Adrenal gland (tissue), 12 donors: Measurements from ENCODE around the gene RHOH. TPM values are rescaled to one million over a fixed set of nuclear protein-coding genes. Genes with fewer than 3 reads are reported as not detected.
"Not testable (repeated sequence)": the region's sequence is repeated elsewhere in the genome, so short reads cannot be mapped to it uniquely, and the experiment has no call there.

Experiments
- DNase-seq, 7 donors: peaks; one replicate each; pipeline ENCODE4 v3.0.0-alpha.2; 2019 to 2020
- H3K27ac ChIP-seq, 5 donors: fragments of 200-600 bp; sonication (generic) in 4 of 5; 1 replicate in 3 of 5; 2 replicates in 2 of 5; pipeline versions ENCODE4 v1.5.1 to v1.8.0; 2016 to 2020; ENCODE audit warnings: mild to moderate bottlenecking in 1 of 5
- H3K27me3 ChIP-seq: fragments of 200-600 bp; 2 replicates; pipeline ENCODE4 v1.8.0; 2021
- H3K36me3 ChIP-seq, 2 donors: fragments of 200-600 bp; replicated peaks in 1 of 2; 1 replicate in 1 of 2; 2 replicates in 1 of 2; pipeline versions ENCODE4 v1.5.1 to v1.8.0; 2018 to 2022
- H3K4me1 ChIP-seq, 2 donors: fragments of 200-600 bp; replicated peaks in 1 of 2; 1 replicate in 1 of 2; 2 replicates in 1 of 2; pipeline versions ENCODE4 v1.5.1 to v1.8.0; 2018 to 2021
- H3K4me3 ChIP-seq, 4 donors: fragments of 200-600 bp; sonication (generic) in 3 of 4; one replicate each; pipeline ENCODE4 v1.5.1; 2016 to 2018
- H3K9me3 ChIP-seq, 3 donors: fragments of 200-600 bp; sonication (generic) in 1 of 3; replicated peaks in 1 of 3; 1 replicate in 2 of 3; 2 replicates in 1 of 3; pipeline versions ENCODE4 v1.5.1 to v1.8.0; 2016 to 2021
- CTCF ChIP-seq, 6 experiments: fragments of 450-650 bp in 4 of 6; fragments of 200-600 bp in 2 of 6; sonication (generic) in 1 of 6; IDR thresholded peaks; 1 replicate in 5 of 6; 2 replicates in 1 of 6; pipeline versions ENCODE4 v1.5.1 to v1.8.0; 2016 to 2021; ENCODE audit warnings: antibody characterized with exemption in 6 of 6, mild to moderate bottlenecking in 2 of 6, moderate library complexity in 1 of 6
- POLR2A ChIP-seq, 2 donors: fragments of 450-650 bp; IDR thresholded peaks; one replicate each; pipeline ENCODE4 v1.6.1; 2017; ENCODE audit warnings: antibody characterized with exemption in 2 of 2, mild to moderate bottlenecking in 2 of 2, moderate library complexity in 1 of 2
- WGBS, 4 donors: extraction: QIAGEN DNeasy Blood & Tissue Kit in 2 of 4; methylation state at CpG; one replicate each; pipeline versions ENCODE4 v1.1.5 to v1.1.7; 2013 to 2017; 5-methylcytosine and 5-hydroxymethylcytosine counted together
- intact Hi-C, 2 donors: fragments of 100-400 bp; cut with DNase I; formaldehyde crosslinking; loops; one replicate each; pipeline versions ENCODE4 v1.14.1 to v1.15.0; 2022 to 2023
- polyA plus RNA-seq, 3 donors: library from polyadenylated mRNA; stranded (reverse); fragments of 200-250 nt in 2 of 3; fragments of 350-450 nt in 1 of 3; fragmentation: Illumina TruSeq in 1 of 3; extraction: RNeasy Lipid Tissue Mini Kit (QIAGEN cat#74804) in 1 of 3; gene quantifications; one replicate each; pipeline ENCODE4 v1.2.3, GENCODE V29; 2013 to 2014
- total RNA-seq, 9 donors: library from RNA; depleted of rRNA in 4 of 9; stranded (reverse); fragments of >200 nt in 4 of 9; fragments of 120-200 nt in 1 of 9; fragmentation: NEBNext Ultra II Directional in 1 of 9; extraction: Animal tissue kit (Norgen Biotek cat#: 25700) in 1 of 9; gene quantifications; one replicate each; pipeline versions ENCODE4 v1.1.0 to v1.2.4, GENCODE V29; 2013 to 2023
- donor health status: healthy with polysubstance abuse.
- donor health status: Bipolar disorder and iron deficiency.
- donor health status: DM: yes; HTN: yes; CAD: no.
- donor health status: DM: no; HTN: no; CAD: no.
- donor health status: DM: no; HTN: no; CAD: no.
- donor health status: DM: yes; HTN: yes; CAD: no.

The RHOH gene
- total and polyA plus RNA-seq, 12 donors = 0.33 to 3.4 (median 0.96) TPM; not detected in 1

- DNase-seq = no peak
- TF ChIP-seq POLR2A (IDR thresholded peaks at IDR 0.05) = no peak
- no peak for TF ChIP-seq CTCF (IDR thresholded peaks at IDR 0.05)
- 79 to 91% (median 80%) methylated on average over 2 of the region's 2 CpGs for WGBS, 4 donors
- Histone ChIP-seq H3K36me3 (no peaks in the 10 kb centered on the region), H3K9me3 (no peaks in the 10 kb centered on the region), H3K27ac (no peak overlapping the region), H3K4me3 (no peak overlapping the region), H3K27me3 (no peaks in the 10 kb centered on the region), H3K4me1 (no peaks in the 10 kb centered on the region)
- intact Hi-C loops = no loop called here
Measured at GRCh38 chr4:40292313-40292759, 95.5 kb downstream of the RHOH start.

- H3K4me1 ChIP-seq = no peaks in the 10 kb centered on the region
- WGBS, 4 donors = 74 to 94% (median 81%) methylated on average over 1 of the region's 1 CpG
- no peak for TF ChIP-seq POLR2A (IDR thresholded peaks at IDR 0.05)
- no peak for TF ChIP-seq CTCF (IDR thresholded peaks at IDR 0.05)
- intact Hi-C loops = no loop called here
- no peaks in the 10 kb centered on the region for H3K27me3 ChIP-seq
- no peak overlapping the region for H3K27ac ChIP-seq
- no peak overlapping the region for H3K4me3 ChIP-seq
- no peaks in the 10 kb centered on the region for H3K36me3 ChIP-seq
- no peaks in the 10 kb centered on the region for H3K9me3 ChIP-seq
- no peak for DNase-seq
Measured at GRCh38 chr4:40294339-40294738, 97.5 kb downstream of the RHOH start.

GRCh38 chr4:40295030-40295429 lies 98.2 kb downstream of the RHOH start:
- DNase-seq, H3K4me3 ChIP-seq, H3K4me1 ChIP-seq, intact Hi-C loops, H3K27ac ChIP-seq, H3K9me3 ChIP-seq, H3K36me3 ChIP-seq, H3K27me3 ChIP-seq: not testable (repeated sequence)

GRCh38 chr4:40295572-40295971 lies 98.7 kb downstream of the RHOH start:
- intact Hi-C loops = no loop called here
- no peaks in the 10 kb centered on the region for H3K9me3 ChIP-seq
- 73 to 93% (median 85%) methylated on average over 4 of the region's 4 CpGs for WGBS, 4 donors
- TF ChIP-seq POLR2A (IDR thresholded peaks at IDR 0.05) (no peak), CTCF (IDR thresholded peaks at IDR 0.05) (no peak)
- H3K27ac ChIP-seq = no peak overlapping the region
- no peaks in the 10 kb centered on the region for H3K4me1 ChIP-seq
- H3K36me3 ChIP-seq = no peaks in the 10 kb centered on the region
- DNase-seq = no peak
- no peaks in the 10 kb centered on the region for H3K27me3 ChIP-seq
- no peak overlapping the region for H3K4me3 ChIP-seq

Other genes starting within 250 kb of the RHOH start
- 10 to 100 TPM; 30.1 to 63.2 (median 52.5) TPM for gene PDS5A, start 219.1 kb upstream of the RHOH start, total RNA-seq
- 10 to 100 TPM; 16.2 to 40.9 (median 23.1) TPM for gene PDS5A, start 219.1 kb upstream of the RHOH start, polyA plus RNA-seq
- gene N4BP2, start 140.2 kb upstream of the RHOH start, total RNA-seq = 10 to 100 TPM in 2 of 9 donors, 1 to 10 TPM in 7; 2.3 to 15.1 (median 5.1) TPM
- 1 to 10 TPM in 2 of 3 donors, under 1 TPM in 1; 0.97 to 2.7 (median 1.1) TPM for gene N4BP2, start 140.2 kb upstream of the RHOH start, polyA plus RNA-seq
- gene CHRNA9, start 138.3 kb downstream of the RHOH start, total RNA-seq = not detected
- not detected for gene CHRNA9, start 138.3 kb downstream of the RHOH start, polyA plus RNA-seq